Measurements from ENCODE around the gene MYRFL. TPM values are rescaled to one million over a fixed set of nuclear protein-coding genes. Genes with fewer than 3 reads are reported as not detected.

Gene MYRFL
- total RNA-seq, 1 experiment from 2014 or later: 1.3 TPM

DNA sequence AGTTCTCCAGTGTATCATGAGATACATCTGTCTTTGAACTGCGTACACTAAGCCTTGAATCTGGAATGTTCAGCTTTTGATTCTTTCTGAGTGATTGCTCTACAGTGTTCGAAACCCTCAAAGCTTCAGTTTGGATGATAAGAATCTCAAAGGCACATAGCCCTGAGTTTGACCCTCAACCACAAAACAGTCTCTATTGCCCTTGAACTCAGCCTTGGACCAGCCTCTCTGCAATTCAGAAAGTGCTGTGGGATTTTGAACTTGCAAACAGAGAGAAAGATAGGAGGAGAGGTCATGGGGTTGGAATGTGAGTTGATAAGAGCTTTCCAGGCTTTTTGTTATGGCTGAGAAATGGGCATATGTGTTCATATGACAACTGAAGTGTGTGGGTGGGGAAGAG is 100.3 kb downstream of the MYRFL start:
- ATAC-seq (no peak), DNase-seq (ENCODE audit: low spot score) (no peak)
- CTCF ChIA-PET: no interaction called here
- no peak for TF ChIP-seq GABPB1 (CRISPR knock-in tag; IDR thresholded peaks at IDR 0.05)
- TF ChIP-seq SOX15 (CRISPR knock-in tag; IDR thresholded peaks at IDR 0.05): no peak
- no peak for TF ChIP-seq NR2C2 (CRISPR knock-in tag; IDR thresholded peaks at IDR 0.05)
- Mint-ChIP-seq H3K4me1 (peaks cover 43% of the 10 kb centered on the region), H3K27me3 (ENCODE audit: low read depth) (no peaks in the 10 kb centered on the region), H3K36me3 (no peaks in the 10 kb centered on the region), H3K9me3 (no peaks in the 10 kb centered on the region), H3K4me3 (no peak overlapping the region), H3K27ac (no peak overlapping the region)
- POLR2A ChIA-PET: no interaction called here

- DNase-seq (ENCODE audit: low spot score): no peak
- TF ChIP-seq HMGA2 (CRISPR knock-in tag; IDR thresholded peaks at IDR 0.05) (no peak), SMAD3 (CRISPR knock-in tag; IDR thresholded peaks at IDR 0.05; ENCODE audit: borderline replicate concordance) (no peak), RELA (CRISPR knock-in tag; IDR thresholded peaks at IDR 0.05; ENCODE audit: borderline replicate concordance) (no peak), CREB1 (CRISPR knock-in tag; IDR thresholded peaks at IDR 0.05) (no peak), ERG (CRISPR knock-in tag; IDR thresholded peaks at IDR 0.05) (no peak), MYBL2 (CRISPR knock-in tag; IDR thresholded peaks at IDR 0.05) (no peak), NFATC4 (CRISPR knock-in tag; IDR thresholded peaks at IDR 0.05) (no peak), SOX15 (CRISPR knock-in tag; IDR thresholded peaks at IDR 0.05) (no peak), NR1H2 (CRISPR knock-in tag; IDR thresholded peaks at IDR 0.05) (no peak), IRF2 (CRISPR knock-in tag; IDR thresholded peaks at IDR 0.05; ENCODE audit: borderline replicate concordance, low read depth) (no peak), NFYB (CRISPR knock-in tag; conservative IDR thresholded peaks at IDR 0.05; ENCODE audit: low read depth) (no peak), NFE2L1 (CRISPR knock-in tag; IDR thresholded peaks at IDR 0.05) (no peak)
- TF ChIP-seq, protein P1, sequence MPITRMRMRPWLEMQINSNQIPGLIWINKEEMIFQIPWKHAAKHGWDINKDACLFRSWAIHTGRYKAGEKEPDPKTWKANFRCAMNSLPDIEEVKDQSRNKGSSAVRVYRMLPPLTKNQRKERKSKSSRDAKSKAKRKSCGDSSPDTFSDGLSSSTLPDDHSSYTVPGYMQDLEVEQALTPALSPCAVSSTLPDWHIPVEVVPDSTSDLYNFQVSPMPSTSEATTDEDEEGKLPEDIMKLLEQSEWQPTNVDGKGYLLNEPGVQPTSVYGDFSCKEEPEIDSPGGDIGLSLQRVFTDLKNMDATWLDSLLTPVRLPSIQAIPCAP (CRISPR knock-in tag; IDR thresholded peaks at IDR 0.05): no peak
- TF ChIP-seq, protein P2, sequence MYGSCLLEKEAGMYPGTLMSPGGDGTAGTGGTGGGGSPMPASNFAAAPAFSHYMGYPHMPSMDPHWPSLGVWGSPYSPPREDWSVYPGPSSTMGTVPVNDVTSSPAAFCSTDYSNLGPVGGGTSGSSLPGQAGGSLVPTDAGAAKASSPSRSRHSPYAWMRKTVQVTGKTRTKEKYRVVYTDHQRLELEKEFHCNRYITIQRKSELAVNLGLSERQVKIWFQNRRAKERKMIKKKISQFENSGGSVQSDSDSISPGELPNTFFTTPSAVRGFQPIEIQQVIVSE (CRISPR knock-in tag; IDR thresholded peaks at IDR 0.05; ENCODE audit: borderline replicate concordance): no peak
- Mint-ChIP-seq H3K27ac (peak overlapping the region; percentile 58; the same call in 1 of the 2 replicates), H3K9me3 (no peaks in the 10 kb centered on the region), H3K4me3 (no peak overlapping the region), H3K36me3 (no peaks in the 10 kb centered on the region), H3K4me1 (peaks cover 57% of the 10 kb centered on the region), H3K27me3 (ENCODE audit: low read depth) (no peaks in the 10 kb centered on the region)
- CTCF ChIA-PET: no interaction called here
- POLR2A ChIA-PET: no interaction called here
- ATAC-seq: no peak
These were observed 102.1 kb downstream of the MYRFL start for GRCh38 chr12:69927164-69927563.

GRCh38 chr12:69929125-69929524 is 104.1 kb downstream of the MYRFL start:
- POLR2A ChIA-PET: no interaction called here
- H3K27me3 Mint-ChIP-seq (ENCODE audit: low read depth): no peaks in the 10 kb centered on the region
- DNase-seq (ENCODE audit: low spot score) (no peak), ATAC-seq (no peak)
- no peak for TF ChIP-seq KAT7 (CRISPR knock-in tag; IDR thresholded peaks at IDR 0.05; ENCODE audit: borderline replicate concordance)
- TF ChIP-seq MXD4 (CRISPR knock-in tag; IDR thresholded peaks at IDR 0.05; ENCODE audit: borderline replicate concordance): no peak
- TF ChIP-seq RORB (CRISPR knock-in tag; IDR thresholded peaks at IDR 0.05): no peak
- no peak for TF ChIP-seq ELF4 (CRISPR knock-in tag; IDR thresholded peaks at IDR 0.05; ENCODE audit: low read depth)
- CTCF ChIA-PET: no interaction called here
- 0 out of 2 replicates have a peak overlapping the region, but pooled peaks have one; percentile 3 for H3K27ac Mint-ChIP-seq
- H3K9me3 Mint-ChIP-seq: peaks cover 3% of the 10 kb centered on the region; the same call in 1 of the 2 replicates
- peaks cover 77% of the 10 kb centered on the region for H3K4me1 Mint-ChIP-seq
- H3K4me3 Mint-ChIP-seq: no peak overlapping the region
- H3K36me3 Mint-ChIP-seq: peaks cover 3% of the 10 kb centered on the region; the same call in 1 of the 2 replicates

DNA sequence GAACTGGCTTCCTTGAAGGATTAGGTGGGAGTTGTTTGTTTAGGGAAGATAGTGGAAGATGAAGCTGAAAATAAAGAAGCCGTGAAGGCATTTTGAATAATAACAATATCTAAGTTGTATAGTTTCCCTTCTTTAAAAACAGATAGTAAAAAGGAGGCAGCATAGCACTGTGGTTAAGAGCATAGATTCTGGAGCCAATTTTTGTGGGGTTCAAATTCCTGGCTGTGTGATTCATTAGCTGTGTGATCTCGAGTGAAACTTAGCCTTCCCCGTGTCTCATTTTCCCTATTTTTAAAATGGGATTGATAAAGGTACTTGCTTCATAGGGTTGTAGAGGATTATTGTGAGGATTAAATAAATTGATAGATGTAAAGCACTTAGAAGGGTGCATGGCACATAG is 104.5 kb downstream of the MYRFL start:
- ChIA-PET POLR2A (no interaction called here), CTCF (no interaction called here)
- Mint-ChIP-seq H3K9me3 (peaks cover 3% of the 10 kb centered on the region; the same call in 1 of the 2 replicates), H3K27me3 (ENCODE audit: low read depth) (no peaks in the 10 kb centered on the region), H3K36me3 (peaks cover 3% of the 10 kb centered on the region; the same call in 1 of the 2 replicates), H3K27ac (0 out of 2 replicates have a peak overlapping the region, but pooled peaks have one; percentile 3), H3K4me3 (no peak overlapping the region), H3K4me1 (peaks cover 81% of the 10 kb centered on the region)
- ATAC-seq (no peak), DNase-seq (ENCODE audit: low spot score) (no peak)
- TF ChIP-seq ATF2 (CRISPR knock-in tag; IDR thresholded peaks at IDR 0.05; ENCODE audit: borderline replicate concordance, low read depth) (no peak), FOXK1 (CRISPR knock-in tag; IDR thresholded peaks at IDR 0.05) (no peak), NFYB (CRISPR knock-in tag; conservative IDR thresholded peaks at IDR 0.05; ENCODE audit: low read depth) (no peak), ERG (CRISPR knock-in tag; IDR thresholded peaks at IDR 0.05) (no peak)
- TF ChIP-seq, protein P3, sequence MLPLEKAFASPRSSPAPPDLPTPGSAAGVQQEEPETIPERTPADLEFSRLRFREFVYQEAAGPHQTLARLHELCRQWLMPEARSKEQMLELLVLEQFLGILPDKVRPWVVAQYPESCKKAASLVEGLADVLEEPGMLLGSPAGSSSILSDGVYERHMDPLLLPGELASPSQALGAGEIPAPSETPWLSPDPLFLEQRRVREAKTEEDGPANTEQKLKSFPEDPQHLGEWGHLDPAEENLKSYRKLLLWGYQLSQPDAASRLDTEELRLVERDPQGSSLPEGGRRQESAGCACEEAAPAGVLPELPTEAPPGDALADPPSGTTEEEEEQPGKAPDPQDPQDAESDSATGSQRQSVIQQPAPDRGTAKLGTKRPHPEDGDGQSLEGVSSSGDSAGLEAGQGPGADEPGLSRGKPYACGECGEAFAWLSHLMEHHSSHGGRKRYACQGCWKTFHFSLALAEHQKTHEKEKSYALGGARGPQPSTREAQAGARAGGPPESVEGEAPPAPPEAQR (CRISPR knock-in tag; IDR thresholded peaks at IDR 0.05): no peak

All from WTC11 (cell line).